ENCODE results near the gene UCN.

DNA sequence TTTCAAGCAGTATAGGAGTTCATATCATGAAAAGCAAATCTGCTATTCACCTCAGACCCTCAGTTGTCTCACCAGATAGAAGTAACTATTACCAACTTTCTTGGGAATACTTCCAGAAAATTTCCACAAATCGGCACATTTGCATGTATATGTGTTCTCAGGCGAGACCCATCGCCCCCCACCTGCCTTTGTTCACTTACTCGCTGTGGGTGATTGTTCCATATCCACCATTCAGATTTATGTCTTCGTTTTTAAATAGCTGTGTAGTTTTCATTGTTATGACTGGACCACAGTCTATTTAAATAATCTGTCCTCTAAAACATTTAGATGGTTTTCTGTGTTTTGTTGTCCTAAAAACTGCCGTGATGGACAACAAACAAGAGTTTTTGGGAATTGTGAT is 22.8 kb downstream of the UCN start:
- TF ChIP-seq POLR2AphosphoS5 (IDR thresholded peaks at IDR 0.05; ENCODE audit: low read depth, low read length): no peak
- no peak for TF ChIP-seq POLR2A (IDR thresholded peaks at IDR 0.05; ENCODE audit: low read depth, low read length)
- no peak for TF ChIP-seq TAF1 (IDR thresholded peaks at IDR 0.05; ENCODE audit: low read depth, low read length)
- no peak for TF ChIP-seq PAX5 (IDR thresholded peaks at IDR 0.05; ENCODE audit: insufficient read depth, low read length, severe bottlenecking)
- no peak for TF ChIP-seq SPI1 (IDR thresholded peaks at IDR 0.05; ENCODE audit: low read depth, low read length)
- TF ChIP-seq POU2F2 (IDR thresholded peaks at IDR 0.05; ENCODE audit: low read depth, low read length): no peak
